Stimulated activated CD4-positive, alpha-beta T cell treated with anti-CD3 and anti-CD28 coated beads, Interleukin-12 subunit alpha, Interleukin-12 subunit beta, amount 100 ng/mL, for 4 hours (primary cell): ENCODE results near the gene TFF3.
A peak's percentile ranks its signal among the peaks of the same experiment; 100 is the strongest.

Experiments
- DNase-seq: peaks from one replicate; pipeline ENCODE4 v3.0.0-alpha.2; 2020

TFF3 gene

DNA sequence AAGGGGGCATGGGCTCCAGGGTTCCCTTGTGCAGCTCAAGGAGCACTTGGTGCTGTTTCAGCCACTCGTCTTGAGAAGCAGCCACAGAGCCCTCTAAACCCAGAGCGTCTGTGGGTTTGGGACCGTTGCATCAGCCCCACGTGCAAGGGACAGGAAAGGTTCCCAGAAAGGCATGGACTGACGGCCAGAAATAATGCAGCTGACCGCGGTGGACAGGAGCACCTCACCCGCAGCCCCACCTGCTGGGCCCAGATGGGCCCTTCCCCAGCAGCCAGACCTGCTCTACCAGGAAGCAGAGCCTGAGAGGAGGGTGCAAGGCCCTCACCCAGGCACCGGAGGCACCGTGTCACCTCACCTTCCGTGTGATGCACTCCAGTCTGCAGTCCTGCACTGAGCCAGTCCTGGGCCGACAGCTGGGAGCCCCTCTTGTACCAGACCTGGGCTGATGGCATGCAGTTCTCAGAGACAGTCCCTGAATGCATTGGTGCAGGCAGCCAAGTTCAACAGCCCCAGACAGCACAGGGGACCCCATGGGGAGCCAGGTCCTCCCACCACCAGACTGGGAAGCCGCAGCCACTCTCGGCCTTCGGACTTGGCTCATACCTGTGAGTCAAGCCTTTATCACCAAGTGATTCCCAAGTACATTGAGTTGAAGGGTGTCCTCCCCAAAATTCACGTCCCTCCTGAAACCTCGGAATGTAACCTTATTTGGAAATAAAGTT lies 4.8 kb upstream of the TFF3 start:
- DNase-seq: no peak

DNA sequence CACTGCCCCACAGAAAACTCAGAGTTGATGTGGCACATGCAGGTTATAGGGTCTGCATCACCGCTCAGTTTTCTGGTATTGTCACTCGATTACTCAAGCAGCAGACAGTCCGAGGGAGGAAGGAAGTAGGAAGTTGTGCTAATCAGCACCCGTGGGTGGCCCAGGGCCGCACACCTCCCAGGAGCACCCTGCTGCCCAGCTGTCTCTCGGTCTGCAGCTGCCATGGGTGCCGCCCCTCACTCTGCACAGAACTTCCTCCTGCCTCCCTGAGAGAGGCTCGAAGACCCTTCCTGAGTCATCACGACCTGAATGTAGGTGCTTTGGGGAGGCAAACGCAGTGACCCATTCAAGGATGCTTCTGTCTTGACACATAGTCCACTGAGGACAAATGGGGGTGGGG lies 4.2 kb upstream of the TFF3 start:
- DNase-seq: no peak

DNA sequence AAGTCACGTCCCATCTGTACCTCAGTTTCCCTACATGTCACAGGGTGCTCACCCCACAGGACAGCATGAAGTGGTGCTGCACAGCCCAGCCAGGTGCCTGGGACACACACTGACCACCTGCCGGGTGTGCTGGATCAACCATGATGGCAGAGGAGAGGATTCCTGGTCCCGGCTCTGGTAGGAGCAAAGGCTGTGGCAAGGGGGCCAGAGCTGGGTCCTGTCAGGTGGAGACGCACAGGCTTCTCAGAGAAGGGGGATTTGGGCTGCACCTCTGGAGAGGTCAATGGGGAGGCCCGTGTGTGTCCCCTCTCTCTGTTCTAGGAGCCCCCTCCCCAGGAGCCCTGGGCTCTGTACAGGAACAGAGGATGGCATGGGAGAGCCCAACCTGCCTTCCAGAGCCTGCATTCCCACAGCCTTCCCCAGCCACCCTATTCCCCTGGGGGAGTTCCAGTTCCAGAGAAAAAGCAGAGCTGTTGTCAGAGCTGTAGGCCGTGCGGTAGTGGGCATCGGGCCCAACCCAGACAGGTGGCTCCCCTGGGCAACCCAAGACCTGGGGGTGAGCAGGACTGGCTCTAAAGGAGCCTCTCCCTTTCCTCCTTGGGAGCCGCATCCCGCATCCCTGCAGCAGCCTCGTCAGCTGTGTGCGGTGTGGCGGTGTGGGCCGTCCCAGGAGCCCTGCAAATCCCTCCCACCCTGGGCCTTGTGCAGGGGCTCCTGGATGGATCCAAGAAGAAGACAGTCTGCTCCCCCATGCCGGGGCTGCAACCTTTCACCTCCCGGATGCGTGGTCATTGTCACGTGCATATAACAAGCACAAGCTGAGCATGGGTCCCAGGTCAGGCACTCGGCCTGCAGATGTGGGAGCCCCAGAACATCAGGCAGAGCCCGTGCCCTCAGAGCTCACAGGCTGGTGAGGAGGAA lies 2.9 kb upstream of the TFF3 start:
- DNase-seq: no peak

- no peak for DNase-seq
These were observed 2.1 kb upstream of the TFF3 start for GRCh38 chr21:42317341-42317741.

DNA sequence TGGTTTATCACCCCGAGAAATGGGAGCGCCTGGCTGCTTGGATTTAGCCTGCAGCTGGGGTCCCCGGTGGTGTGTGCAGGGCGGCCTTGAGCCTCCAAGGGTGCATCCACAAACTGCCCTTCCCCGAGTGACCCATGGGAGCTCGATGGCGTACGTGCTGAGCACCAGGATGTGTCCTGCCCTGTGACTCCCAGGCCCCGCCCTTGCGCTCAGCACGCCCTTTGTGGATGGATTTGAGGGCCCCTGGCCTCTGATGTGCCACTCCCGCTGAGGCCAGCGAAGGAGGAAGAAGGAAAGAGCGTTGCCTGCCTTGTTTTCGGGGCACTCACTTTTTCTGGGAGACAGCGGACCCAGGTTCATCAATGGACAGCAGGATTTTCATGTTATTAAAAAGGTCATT lies 1.7 kb upstream of the TFF3 start:
- no peak for DNase-seq

DNA sequence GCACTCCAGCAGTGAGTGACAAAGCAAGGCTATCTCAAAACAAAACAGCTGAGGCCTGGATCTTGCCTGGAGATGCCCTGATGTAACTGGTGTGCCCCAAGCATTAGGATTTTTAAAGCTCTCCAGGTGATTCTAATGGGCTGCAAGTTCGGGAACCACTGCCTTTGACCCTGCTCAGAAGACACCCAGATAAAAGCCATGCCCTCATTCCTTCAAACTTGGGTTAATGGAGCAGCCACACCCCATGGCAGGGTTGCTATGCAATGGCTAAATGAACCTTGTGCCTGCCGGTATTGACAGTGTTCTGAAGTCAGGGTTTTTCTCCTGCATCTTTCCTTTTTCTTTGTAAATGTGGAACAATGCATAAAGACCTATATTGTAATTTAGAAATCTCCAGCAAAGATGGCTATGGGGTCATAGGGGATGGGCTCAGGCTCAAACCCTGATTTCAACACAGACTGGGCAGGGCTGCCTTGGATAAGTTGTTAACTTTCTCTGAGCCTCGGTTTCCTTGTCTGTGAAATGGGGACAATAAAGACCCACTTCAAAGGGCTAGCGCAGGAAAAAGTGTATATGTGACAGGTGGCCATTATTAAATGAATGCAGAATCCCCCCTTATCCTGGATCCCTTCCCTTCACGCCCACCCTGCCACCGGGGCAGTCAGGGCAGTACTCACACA lies 453 bp downstream of the TFF3 start:
- DNase-seq: no peak

DNA sequence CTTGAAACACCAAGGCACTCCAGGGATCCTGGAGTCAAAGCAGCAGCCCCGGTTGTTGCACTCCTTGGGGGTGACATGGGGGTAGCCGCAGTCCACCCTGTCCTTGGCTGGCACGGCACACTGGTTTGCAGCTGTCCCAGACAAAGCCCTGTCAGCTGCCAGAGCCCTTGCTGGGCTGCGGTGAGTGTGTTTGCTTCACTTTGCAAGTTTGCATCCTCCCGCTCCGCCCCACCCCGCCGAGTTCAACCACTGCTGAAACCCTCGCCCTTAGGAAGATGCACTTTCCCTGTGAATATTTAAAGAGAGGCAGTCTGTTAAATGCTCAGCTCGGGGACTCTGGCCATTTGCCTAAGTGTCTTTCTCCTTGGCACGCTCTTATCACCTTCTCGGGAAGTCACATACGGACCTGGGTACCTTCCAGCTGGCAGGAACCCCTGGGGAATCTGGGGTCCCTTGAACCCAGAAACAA lies 1.7 kb downstream of the TFF3 start:
- no peak for DNase-seq

- DNase-seq: no peak
These were observed 2.5 kb downstream of the TFF3 start for GRCh38 chr21:42312626-42313104.

- no peak for DNase-seq
These were observed 3.2 kb downstream of the TFF3 start for GRCh38 chr21:42311816-42312625.

DNA sequence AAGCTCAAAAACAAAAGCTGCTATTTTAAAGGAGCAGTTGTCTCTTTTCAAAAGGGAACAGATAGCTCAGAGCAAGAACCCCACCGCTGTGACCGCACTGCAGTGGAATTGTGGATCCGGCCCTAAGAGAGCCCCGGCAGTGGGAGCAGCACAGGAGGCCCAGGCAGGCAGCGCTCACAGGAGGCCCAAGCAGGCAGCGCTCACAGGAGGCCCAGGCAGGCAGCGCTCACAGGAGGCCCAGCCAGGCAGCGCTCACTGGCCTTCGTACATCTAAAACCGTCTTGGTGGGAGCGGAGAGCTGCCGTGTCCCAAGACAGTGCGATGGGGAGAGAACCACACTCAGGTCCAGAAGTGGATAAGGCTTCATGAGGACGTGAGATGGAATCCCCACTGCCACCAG lies 4.0 kb downstream of the TFF3 start:
- DNase-seq: no peak

GRCh38 chr21:42310411-42311001 lies 4.7 kb downstream of the TFF3 start:
- no peak for DNase-seq

GRCh38 chr21:42309753-42310213 lies 5.4 kb downstream of the TFF3 start:
- DNase-seq: peak; percentile 65

DNA sequence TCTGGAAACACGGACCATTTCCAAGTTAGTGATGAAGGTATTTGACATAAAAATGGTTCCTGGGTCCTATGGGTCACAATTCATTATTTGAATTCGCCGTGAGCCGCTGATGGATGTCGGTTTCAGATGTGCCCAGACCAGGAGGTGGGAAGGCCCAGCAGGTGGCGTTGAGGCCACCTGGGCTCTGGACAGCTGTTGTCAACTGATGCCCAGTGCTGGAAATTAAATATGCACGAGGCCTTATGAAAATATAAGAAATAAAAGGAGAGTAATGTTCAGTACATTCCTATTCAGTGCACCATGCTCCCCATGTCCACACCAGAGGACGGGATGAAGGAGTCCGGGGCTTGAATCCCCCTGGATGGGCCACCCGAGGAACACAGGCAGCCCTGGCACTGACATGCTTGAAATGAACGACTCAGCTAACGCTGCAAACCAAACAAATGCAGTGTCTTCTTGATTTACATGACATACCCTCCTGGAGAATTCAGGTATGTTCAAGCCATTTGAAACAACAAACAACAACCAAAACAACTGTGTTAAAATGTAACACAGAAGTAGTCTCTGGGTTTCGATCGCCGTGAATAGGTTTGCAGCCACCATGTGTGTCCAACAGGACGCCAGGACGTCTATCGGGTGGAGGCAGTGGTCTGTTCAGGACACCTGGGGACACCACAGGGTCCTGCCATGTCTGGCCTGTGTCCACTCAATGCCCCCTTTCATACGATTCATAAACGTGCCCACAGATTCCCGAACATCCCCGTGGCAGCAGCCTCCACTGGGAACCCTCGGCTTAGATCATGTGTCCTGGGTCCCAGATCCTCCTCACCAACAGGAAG lies 6.1 kb downstream of the TFF3 start:
- no peak for DNase-seq

DNA sequence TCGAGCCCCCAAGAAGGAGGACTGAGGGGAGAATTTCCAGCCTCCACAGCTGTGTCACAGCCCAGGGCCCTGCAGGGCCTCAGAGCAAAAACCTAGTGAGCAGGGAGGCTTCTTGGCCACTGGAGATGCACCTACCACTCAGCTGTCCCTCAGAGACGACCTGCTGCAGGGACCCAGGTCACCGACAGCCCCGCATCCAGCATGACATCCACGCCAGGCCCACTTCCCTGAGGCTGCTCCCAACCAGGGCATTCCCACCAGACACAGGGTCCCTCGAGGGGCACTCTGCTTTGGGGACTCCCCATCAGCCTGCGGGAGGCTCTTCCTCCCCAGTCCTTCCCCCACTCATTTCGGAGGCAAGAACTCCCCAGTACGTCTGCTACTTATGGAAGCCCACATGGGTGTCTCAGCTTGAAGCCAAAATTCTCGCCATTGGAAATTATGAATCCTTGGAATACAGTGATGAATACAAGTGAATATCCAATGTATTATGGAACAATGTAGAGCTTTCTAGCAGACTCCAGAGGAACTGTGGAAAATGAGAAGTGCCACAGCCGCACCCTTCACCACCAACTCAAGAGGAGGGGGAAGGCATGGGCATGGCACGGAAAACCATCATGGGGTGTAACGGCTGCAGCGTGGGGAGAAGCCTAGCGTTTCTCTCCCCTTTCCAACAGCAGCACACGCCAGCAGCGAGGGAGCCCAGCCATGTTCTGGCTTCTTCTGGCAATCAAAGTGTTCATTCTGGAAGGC lies 6.9 kb downstream of the TFF3 start:
- no peak for DNase-seq

GRCh38 chr21:42307106-42307505 lies 8.1 kb downstream of the TFF3 start:
- no peak for DNase-seq

- no peak for DNase-seq
These were observed 8.7 kb downstream of the TFF3 start for GRCh38 chr21:42306366-42307035.

- DNase-seq: no peak
These were observed 9.5 kb downstream of the TFF3 start for GRCh38 chr21:42305707-42306147.

GRCh38 chr21:42304556-42305454 lies 10.4 kb downstream of the TFF3 start:
- DNase-seq: no peak
